Esophagus muscularis mucosa (tissue), 4 donors: ENCODE data around the gene COL5A1.

Experiments used
- EP300 ChIP-seq: sonication (generic); formaldehyde crosslinking; IDR thresholded peaks from one replicate; pipeline ENCODE4 v1.6.1; 2017; ENCODE audit warnings: antibody characterized with exemption
- POLR2A ChIP-seq: fragments of 450-650 bp; IDR thresholded peaks from one replicate; pipeline ENCODE4 v1.6.1; 2017; ENCODE audit warnings: antibody characterized with exemption, moderate library complexity, mild to moderate bottlenecking, low read depth
- POLR2AphosphoS5 ChIP-seq, 2 donors: sonication (generic); formaldehyde crosslinking; IDR thresholded peaks; one replicate each; pipeline ENCODE4 v1.6.1; 2017; ENCODE audit warnings: antibody characterized with exemption in 2 of 2
- TF ChIP-seq, protein P1 (sequence below), 3 experiments: fragments of 200-600 bp in 2 of 3; fragments of 450-650 bp in 1 of 3; sonication (generic) in 2 of 3; IDR thresholded peaks; one replicate each; pipeline ENCODE4 v1.5.1; 2017 to 2019; ENCODE audit warnings: antibody characterized with exemption in 3 of 3, mild to moderate bottlenecking in 2 of 3, moderate library complexity in 1 of 3

- TF ChIP-seq, protein P1, sequence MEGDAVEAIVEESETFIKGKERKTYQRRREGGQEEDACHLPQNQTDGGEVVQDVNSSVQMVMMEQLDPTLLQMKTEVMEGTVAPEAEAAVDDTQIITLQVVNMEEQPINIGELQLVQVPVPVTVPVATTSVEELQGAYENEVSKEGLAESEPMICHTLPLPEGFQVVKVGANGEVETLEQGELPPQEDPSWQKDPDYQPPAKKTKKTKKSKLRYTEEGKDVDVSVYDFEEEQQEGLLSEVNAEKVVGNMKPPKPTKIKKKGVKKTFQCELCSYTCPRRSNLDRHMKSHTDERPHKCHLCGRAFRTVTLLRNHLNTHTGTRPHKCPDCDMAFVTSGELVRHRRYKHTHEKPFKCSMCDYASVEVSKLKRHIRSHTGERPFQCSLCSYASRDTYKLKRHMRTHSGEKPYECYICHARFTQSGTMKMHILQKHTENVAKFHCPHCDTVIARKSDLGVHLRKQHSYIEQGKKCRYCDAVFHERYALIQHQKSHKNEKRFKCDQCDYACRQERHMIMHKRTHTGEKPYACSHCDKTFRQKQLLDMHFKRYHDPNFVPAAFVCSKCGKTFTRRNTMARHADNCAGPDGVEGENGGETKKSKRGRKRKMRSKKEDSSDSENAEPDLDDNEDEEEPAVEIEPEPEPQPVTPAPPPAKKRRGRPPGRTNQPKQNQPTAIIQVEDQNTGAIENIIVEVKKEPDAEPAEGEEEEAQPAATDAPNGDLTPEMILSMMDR (IDR thresholded peaks at IDR 0.05), result no peak
- TF ChIP-seq POLR2A, result no peak
- no peak for TF ChIP-seq EP300
- TF ChIP-seq POLR2AphosphoS5 (IDR thresholded peaks at IDR 0.05), result no peak
Measured at GRCh38 chr9:134795446-134795845, 153.8 kb downstream of the COL5A1 start.
